HepG2 (cell line): ENCODE measurements around the gene CLCN2. TPM values are rescaled to one million over a fixed set of nuclear protein-coding genes. Genes with fewer than 3 reads are reported as not detected.
A peak's percentile ranks its signal among the peaks of the same experiment; 100 is the strongest.

Source experiments
- DMAP1 ChIP-seq: IDR thresholded peaks from 2 replicates; pipeline ENCODE4 v1.6.1; 2016
- ELF1 ChIP-seq: sonication (generic); formaldehyde crosslinking; IDR thresholded peaks from 2 replicates; pipeline ENCODE4 v1.4.0; 2020; ENCODE audit warnings: missing genetic modification reagents
- HNRNPLL ChIP-seq: fragments of 200-400 bp; formaldehyde crosslinking; IDR thresholded peaks from 2 replicates; pipeline ENCODE4 v1.6.1; 2017; ENCODE audit warnings: mild to moderate bottlenecking, low read depth, low read length; ENCODE audit not compliant: poor library complexity, severe bottlenecking
- THAP9 ChIP-seq: sonication (generic); formaldehyde crosslinking; IDR thresholded peaks from 2 replicates; pipeline ENCODE4; 2020; ENCODE audit warnings: missing genetic modification reagents, mild to moderate bottlenecking, borderline replicate concordance
- ZNF773 ChIP-seq: sonication (generic); formaldehyde crosslinking; IDR thresholded peaks from 2 replicates; pipeline ENCODE4 v1.4.0; 2020; ENCODE audit warnings: missing genetic modification reagents, borderline replicate concordance
- polyA plus RNA-seq, 8 experiments: library from polyadenylated mRNA; depleted of rRNA in 3 of 8; stranded (reverse) in 7 of 8; unstranded in 1 of 8; fragments of >200 nt; fragmentation: Illumina TruSeq in 4 of 8; extraction: Trizol in 4 of 8; gene quantifications; 2 replicates each; pipeline versions ENCODE4 v1.2.1 to v1.2.3, GENCODE V29; 2011 to 2016; ENCODE audit warnings: low read depth in 4 of 8, missing spikeins in 1 of 8, mixed read lengths in 1 of 8; ENCODE audit not compliant: insufficient read depth in 1 of 8
- total RNA-seq, 5 experiments: library from RNA; depleted of rRNA; stranded (reverse); fragments of >200 nt; fragmentation: Illumina TruSeq; extraction: Trizol; gene quantifications; 2 replicates each; pipeline ENCODE4 v1.2.3, GENCODE V29; 2016; ENCODE audit warnings: low read depth in 1 of 5
- TF ChIP-seq, protein P1 (sequence below): sonication (generic); formaldehyde crosslinking; IDR thresholded peaks from 2 replicates; pipeline ENCODE4 v1.5.0; 2020; ENCODE audit warnings: mild to moderate bottlenecking, missing genetic modification reagents, borderline replicate concordance
- TF ChIP-seq, protein P2 (sequence below): sonication (generic); formaldehyde crosslinking; IDR thresholded peaks from 2 replicates; pipeline ENCODE4 v1.4.0; 2020; ENCODE audit warnings: missing genetic modification reagents
- TF ChIP-seq, protein P3 (sequence below): sonication (generic); formaldehyde crosslinking; IDR thresholded peaks from 2 replicates; pipeline ENCODE4 v1.9.0; 2022; ENCODE audit warnings: low read depth, missing genetic modification reagents

Gene CLCN2
- total and polyA plus RNA-seq, 2 of the 13 experiments (the other 11 are each of a cell fraction or from before 2014, with no cell fraction given): 11.4 to 13.5 TPM

- TF ChIP-seq, protein P1, sequence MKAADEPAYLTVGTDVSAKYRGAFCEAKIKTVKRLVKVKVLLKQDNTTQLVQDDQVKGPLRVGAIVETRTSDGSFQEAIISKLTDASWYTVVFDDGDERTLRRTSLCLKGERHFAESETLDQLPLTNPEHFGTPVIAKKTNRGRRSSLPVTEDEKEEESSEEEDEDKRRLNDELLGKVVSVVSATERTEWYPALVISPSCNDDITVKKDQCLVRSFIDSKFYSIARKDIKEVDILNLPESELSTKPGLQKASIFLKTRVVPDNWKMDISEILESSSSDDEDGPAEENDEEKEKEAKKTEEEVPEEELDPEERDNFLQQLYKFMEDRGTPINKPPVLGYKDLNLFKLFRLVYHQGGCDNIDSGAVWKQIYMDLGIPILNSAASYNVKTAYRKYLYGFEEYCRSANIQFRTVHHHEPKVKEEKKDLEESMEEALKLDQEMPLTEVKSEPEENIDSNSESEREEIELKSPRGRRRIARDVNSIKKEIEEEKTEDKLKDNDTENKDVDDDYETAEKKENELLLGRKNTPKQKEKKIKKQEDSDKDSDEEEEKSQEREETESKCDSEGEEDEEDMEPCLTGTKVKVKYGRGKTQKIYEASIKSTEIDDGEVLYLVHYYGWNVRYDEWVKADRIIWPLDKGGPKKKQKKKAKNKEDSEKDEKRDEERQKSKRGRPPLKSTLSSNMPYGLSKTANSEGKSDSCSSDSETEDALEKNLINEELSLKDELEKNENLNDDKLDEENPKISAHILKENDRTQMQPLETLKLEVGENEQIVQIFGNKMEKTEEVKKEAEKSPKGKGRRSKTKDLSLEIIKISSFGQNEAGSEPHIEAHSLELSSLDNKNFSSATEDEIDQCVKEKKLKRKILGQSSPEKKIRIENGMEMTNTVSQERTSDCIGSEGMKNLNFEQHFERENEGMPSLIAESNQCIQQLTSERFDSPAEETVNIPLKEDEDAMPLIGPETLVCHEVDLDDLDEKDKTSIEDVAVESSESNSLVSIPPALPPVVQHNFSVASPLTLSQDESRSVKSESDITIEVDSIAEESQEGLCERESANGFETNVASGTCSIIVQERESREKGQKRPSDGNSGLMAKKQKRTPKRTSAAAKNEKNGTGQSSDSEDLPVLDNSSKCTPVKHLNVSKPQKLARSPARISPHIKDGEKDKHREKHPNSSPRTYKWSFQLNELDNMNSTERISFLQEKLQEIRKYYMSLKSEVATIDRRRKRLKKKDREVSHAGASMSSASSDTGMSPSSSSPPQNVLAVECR (CRISPR knock-in tag): peak; percentile 34; the same call in 1 of the 2 replicates
- TF ChIP-seq ELF1 (CRISPR knock-in tag) (0 out of 2 replicates have a peak, but pooled peaks have one; percentile 38), ZNF773 (CRISPR knock-in tag) (0 out of 2 replicates have a peak, but pooled peaks have one; percentile 31), HNRNPLL (no peak), DMAP1 (0 out of 2 replicates have a peak, but pooled peaks have one; percentile 49), THAP9 (CRISPR knock-in tag) (0 out of 2 replicates have a peak, but pooled peaks have one; percentile 19)
- TF ChIP-seq, protein P2, sequence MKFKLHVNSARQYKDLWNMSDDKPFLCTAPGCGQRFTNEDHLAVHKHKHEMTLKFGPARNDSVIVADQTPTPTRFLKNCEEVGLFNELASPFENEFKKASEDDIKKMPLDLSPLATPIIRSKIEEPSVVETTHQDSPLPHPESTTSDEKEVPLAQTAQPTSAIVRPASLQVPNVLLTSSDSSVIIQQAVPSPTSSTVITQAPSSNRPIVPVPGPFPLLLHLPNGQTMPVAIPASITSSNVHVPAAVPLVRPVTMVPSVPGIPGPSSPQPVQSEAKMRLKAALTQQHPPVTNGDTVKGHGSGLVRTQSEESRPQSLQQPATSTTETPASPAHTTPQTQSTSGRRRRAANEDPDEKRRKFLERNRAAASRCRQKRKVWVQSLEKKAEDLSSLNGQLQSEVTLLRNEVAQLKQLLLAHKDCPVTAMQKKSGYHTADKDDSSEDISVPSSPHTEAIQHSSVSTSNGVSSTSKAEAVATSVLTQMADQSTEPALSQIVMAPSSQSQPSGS (CRISPR knock-in tag): no peak
- TF ChIP-seq, protein P3, sequence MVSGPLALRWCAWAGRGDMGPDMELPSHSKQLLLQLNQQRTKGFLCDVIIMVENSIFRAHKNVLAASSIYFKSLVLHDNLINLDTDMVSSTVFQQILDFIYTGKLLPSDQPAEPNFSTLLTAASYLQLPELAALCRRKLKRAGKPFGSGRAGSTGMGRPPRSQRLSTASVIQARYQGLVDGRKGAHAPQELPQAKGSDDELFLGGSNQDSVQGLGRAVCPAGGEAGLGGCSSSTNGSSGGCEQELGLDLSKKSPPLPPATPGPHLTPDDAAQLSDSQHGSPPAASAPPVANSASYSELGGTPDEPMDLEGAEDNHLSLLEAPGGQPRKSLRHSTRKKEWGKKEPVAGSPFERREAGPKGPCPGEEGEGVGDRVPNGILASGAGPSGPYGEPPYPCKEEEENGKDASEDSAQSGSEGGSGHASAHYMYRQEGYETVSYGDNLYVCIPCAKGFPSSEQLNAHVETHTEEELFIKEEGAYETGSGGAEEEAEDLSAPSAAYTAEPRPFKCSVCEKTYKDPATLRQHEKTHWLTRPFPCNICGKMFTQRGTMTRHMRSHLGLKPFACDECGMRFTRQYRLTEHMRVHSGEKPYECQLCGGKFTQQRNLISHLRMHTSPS (CRISPR knock-in tag): no peak
Measured at GRCh38 chr3:184336547-184337398, 24.6 kb downstream of the CLCN2 start (continued).
